ENCODE results near the gene CFP. TPM values are rescaled to one million over a fixed set of nuclear protein-coding genes. Genes with fewer than 3 reads are reported as not detected.

CFP gene
- total and polyA plus RNA-seq, 4 donors = 11.3 to 88.8 (median 23.0) TPM

DNA sequence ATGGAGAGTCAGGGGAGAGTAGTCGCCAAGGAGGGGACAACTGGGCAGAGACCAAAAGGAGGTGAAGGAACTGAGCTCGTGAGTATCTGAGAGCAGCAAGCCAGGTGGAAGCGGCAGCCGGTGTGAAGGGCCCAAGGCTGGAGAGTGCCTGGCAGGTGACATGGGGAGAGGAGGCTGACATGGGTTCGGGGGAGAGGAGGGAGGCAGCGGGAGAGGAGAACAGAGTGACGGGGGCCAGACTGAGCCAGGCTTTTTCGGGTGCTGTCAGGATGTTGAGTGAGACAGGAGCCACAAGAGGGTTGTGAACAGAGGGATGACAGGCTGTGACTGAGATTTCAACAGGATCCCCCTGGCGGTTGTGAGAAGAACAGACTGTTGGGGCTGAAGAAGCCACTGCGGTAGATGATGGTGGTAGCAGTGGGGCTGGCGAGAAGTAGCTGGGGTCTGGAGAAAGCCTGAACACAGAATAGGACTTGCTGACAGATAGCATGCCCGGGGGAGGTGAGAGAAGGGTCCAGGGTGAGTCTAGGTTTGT lies 14.9 kb upstream of the CFP start:
- H3K36me3 ChIP-seq (ENCODE audit: control insufficient read depth in 4 of 4, insufficient read depth in 4 of 4, low read length in 4 of 4) = peaks cover 4 to 9% (median 8%) of the 10 kb centered on the region in 4 donors
- H3K27me3 ChIP-seq (ENCODE audit: control insufficient read depth in 3 of 3, insufficient read depth in 3 of 3, low read length in 2 of 3) = no peaks in the 10 kb centered on the region
- no peak overlapping the region for H3K9ac ChIP-seq (ENCODE audit: insufficient read depth in 1 of 2, low read length in 2 of 2)
- peaks cover 0 to 8% (median 0%) of the 10 kb centered on the region in 4 donors for H3K9me3 ChIP-seq (ENCODE audit: control insufficient read depth in 4 of 4, insufficient read depth in 3 of 4, low read length in 3 of 4)
- peaks cover 0 to 18% (median 5%) of the 10 kb centered on the region in 5 donors for H3K4me1 ChIP-seq (ENCODE audit: control insufficient read depth in 5 of 5, insufficient read depth in 5 of 5, low read length in 5 of 5)
- TF ChIP-seq, protein P1, sequence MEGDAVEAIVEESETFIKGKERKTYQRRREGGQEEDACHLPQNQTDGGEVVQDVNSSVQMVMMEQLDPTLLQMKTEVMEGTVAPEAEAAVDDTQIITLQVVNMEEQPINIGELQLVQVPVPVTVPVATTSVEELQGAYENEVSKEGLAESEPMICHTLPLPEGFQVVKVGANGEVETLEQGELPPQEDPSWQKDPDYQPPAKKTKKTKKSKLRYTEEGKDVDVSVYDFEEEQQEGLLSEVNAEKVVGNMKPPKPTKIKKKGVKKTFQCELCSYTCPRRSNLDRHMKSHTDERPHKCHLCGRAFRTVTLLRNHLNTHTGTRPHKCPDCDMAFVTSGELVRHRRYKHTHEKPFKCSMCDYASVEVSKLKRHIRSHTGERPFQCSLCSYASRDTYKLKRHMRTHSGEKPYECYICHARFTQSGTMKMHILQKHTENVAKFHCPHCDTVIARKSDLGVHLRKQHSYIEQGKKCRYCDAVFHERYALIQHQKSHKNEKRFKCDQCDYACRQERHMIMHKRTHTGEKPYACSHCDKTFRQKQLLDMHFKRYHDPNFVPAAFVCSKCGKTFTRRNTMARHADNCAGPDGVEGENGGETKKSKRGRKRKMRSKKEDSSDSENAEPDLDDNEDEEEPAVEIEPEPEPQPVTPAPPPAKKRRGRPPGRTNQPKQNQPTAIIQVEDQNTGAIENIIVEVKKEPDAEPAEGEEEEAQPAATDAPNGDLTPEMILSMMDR (IDR thresholded peaks at IDR 0.05; ENCODE audit: control extremely low read depth, extremely low read depth) = no peak
- peak; percentile 24 to 58 (median 40) for DNase-seq
- ATAC-seq (ENCODE audit: insufficient read depth, low FRiP score) = no peak
- WGBS, 2 donors = 59 to 76% methylated on average over 12 of the region's 12 CpGs
- no peak overlapping the region for H3K4me3 ChIP-seq
- no peak overlapping the region for H3K27ac ChIP-seq (ENCODE audit: low read depth in 1 of 2, low read length in 1 of 2)

DNA sequence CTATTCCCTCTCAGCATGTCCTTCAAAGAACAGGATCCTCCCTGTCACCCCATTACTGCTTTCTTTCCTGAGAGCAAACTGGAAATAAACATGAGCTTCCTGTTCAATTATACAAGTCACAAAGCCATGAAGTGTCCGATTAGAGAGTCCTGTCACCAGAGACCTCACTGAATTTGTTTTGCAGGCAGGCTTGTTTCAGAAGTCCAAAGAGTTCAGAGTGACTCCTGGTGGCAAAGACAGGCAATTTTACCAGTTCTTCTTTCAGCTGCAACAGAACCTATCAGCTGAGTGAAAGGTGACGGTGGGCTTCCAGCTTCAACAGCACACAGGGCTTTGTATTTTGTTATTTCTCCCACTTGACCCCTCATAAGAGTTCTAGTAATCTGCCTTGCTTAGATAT lies 14.2 kb upstream of the CFP start:
- WGBS, 2 donors = 11 to 32% methylated on average over 2 of the region's 2 CpGs

DNA sequence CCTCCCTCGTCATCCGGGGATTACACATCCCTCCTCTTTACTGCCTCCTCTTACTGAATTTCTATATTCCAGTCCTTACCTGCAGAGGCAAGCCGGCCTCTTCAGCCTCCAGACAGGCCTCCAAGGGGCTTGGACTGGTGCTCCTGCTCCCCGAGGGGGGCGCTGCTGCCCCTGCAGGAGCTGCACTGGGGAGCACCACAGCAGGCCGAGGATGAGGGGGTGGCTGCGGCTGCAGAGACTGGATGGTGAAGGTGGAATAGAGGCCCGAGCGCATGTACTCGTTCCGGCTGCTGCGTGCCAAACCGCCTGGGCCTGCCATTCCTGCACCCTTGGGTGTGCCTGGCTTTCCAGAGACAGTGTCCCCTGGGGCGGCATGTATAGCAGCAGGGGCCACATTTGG lies 9.1 kb upstream of the CFP start:
- Histone ChIP-seq H3K36me3 (ENCODE audit: control insufficient read depth in 4 of 4, insufficient read depth in 4 of 4, low read length in 4 of 4) (peaks cover 5 to 19% (median 10%) of the 10 kb centered on the region in 4 donors), H3K4me3 (no peak overlapping the region), H3K9me3 (ENCODE audit: control insufficient read depth in 4 of 4, insufficient read depth in 3 of 4, low read length in 3 of 4) (peaks cover 0 to 10% (median 0%) of the 10 kb centered on the region in 4 donors), H3K9ac (ENCODE audit: insufficient read depth in 1 of 2, low read length in 2 of 2) (no peak overlapping the region), H3K4me1 (ENCODE audit: control insufficient read depth in 5 of 5, insufficient read depth in 5 of 5, low read length in 5 of 5) (peaks cover 0 to 2% (median 0%) of the 10 kb centered on the region in 5 donors), H3K27ac (ENCODE audit: low read depth in 1 of 2, low read length in 1 of 2) (no peak overlapping the region), H3K27me3 (ENCODE audit: control insufficient read depth in 3 of 3, insufficient read depth in 3 of 3, low read length in 2 of 3) (no peaks in the 10 kb centered on the region)
- DNase-seq (no peak), ATAC-seq (ENCODE audit: insufficient read depth, low FRiP score) (no peak)
- TF ChIP-seq, protein P1 (IDR thresholded peaks at IDR 0.05; ENCODE audit: control extremely low read depth, extremely low read depth) = no peak
- WGBS, 2 donors = 89 to 91% methylated on average over 9 to 14 of the region's 14 CpGs

More for the DNA sequence above, 14.2 kb upstream of the CFP start:
- H3K4me3 ChIP-seq = no peak overlapping the region
- no peaks in the 10 kb centered on the region for H3K27me3 ChIP-seq (ENCODE audit: control insufficient read depth in 3 of 3, insufficient read depth in 3 of 3, low read length in 2 of 3)
- ATAC-seq (ENCODE audit: insufficient read depth, low FRiP score) (no peak), DNase-seq (peak in 2 of 3 donors; percentile 51 to 69)
- H3K4me1 ChIP-seq (ENCODE audit: control insufficient read depth in 5 of 5, insufficient read depth in 5 of 5, low read length in 5 of 5) = peaks cover 0 to 12% (median 0%) of the 10 kb centered on the region in 5 donors
- no peak overlapping the region for H3K9ac ChIP-seq (ENCODE audit: insufficient read depth in 1 of 2, low read length in 2 of 2)
- H3K9me3 ChIP-seq (ENCODE audit: control insufficient read depth in 4 of 4, insufficient read depth in 3 of 4, low read length in 3 of 4) = peaks cover 0 to 11% (median 0%) of the 10 kb centered on the region in 4 donors
- H3K27ac ChIP-seq (ENCODE audit: low read depth in 1 of 2, low read length in 1 of 2) = no peak overlapping the region
- TF ChIP-seq, protein P1 (IDR thresholded peaks at IDR 0.05; ENCODE audit: control extremely low read depth, extremely low read depth) = no peak
- H3K36me3 ChIP-seq (ENCODE audit: control insufficient read depth in 4 of 4, insufficient read depth in 4 of 4, low read length in 4 of 4) = peaks cover 5 to 11% (median 9%) of the 10 kb centered on the region in 4 donors

All from lung (tissue), 12 donors.